T-helper 2 cell treated with Interferon-gamma antibody and Interleukin-4, amounts not matched to agents 100 ng/mL and 5 ng/mL, for 36 hours (primary cell): ENCODE data around the gene MAN1C1. TPM values are rescaled to one million over a fixed set of nuclear protein-coding genes. Genes with fewer than 3 reads are reported as not detected.

Experiments
- intact Hi-C: fragments of 100-400 bp; cut with micrococcal nuclease; formaldehyde crosslinking; loops from one replicate; pipeline ENCODE4 v1.15.1; 2023
- total RNA-seq: library from RNA; stranded (reverse); gene quantifications from 2 replicates; pipeline ENCODE4 v1.2.3, GENCODE V29; 2022

The MAN1C1 gene
- total RNA-seq, 1 donor from 2014 or later, result 12.1 TPM

GRCh38 chr1:25797939-25798338 lies 181.3 kb downstream of the MAN1C1 start:
- intact Hi-C loops, result loop anchor here (2.0 to 5.0 kb wide), 4 partner anchors 23 to 251 kb away; no protein-coding TSS in a partner anchor

- intact Hi-C loops, result loop anchor here (5.0 kb wide), 1 partner anchor 252 kb away; no protein-coding TSS in a partner anchor
These were observed 182.2 kb downstream of the MAN1C1 start for GRCh38 chr1:25798666-25799351.

DNA sequence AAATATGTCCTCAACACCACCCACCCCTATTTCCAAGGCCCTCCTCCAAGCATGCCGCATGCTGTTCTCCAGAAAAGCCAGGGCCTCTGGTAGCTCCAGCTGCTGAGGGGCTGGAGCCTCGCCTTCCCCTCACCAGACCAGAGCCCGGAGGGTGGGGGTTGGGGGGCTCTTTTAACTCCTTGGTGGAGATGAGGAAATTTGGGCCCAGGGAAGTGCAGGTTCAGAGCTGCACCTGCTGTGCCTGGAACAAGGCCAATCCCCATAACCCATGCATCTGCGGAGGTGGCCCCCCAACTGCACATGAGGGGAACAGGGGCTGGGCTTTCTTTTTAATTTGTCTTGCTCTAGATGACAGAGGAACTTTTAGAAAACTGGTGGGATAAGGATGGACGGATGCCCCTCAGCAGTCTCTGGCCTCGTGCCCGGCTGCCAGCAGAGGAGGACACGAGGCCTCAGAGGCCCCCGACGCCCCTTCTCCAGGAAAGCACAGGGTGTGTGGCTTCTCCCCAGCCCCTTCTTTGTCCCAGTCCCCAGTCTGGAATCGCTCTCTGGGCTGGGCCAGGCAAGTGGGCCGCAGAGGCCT lies 182.9 kb downstream of the MAN1C1 start:
- intact Hi-C loops, result loop anchor here (5.0 kb wide), 1 partner anchor 252 kb away; no protein-coding TSS in a partner anchor

DNA sequence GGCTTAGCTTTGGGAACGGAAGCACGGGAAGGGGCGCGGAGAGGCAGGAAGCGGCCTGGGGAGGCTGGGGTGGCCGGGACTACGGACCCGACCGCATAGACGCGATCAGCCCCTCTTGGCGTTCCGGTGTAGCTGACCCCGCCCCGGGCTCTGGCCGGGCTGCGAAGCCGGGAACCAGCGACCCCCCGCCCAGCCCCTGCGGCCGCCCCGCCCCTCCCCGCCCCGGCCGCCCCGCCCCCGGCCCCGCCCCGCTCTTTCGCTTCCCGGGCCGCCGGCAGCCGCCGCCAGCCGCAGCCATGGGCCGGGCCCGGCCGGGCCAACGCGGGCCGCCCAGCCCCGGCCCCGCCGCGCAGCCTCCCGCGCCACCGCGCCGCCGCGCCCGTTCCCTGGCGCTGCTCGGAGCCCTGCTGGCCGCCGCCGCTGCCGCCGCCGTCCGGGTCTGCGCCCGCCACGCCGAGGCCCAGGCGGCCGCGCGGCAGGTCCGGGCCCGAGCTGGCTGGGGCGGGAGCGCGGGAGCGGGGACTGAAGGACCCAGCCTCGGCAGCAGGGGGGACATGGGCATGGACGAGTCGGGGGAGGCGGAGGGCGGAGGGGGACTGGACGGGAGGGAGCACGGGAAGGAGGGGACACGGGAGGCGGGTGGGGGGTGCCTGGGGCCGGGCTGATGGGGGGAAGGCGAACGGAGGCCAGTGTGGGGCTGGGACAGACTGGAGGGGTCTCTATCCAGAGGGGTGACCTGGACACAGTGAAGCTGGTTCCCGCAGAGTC lies 183.5 kb downstream of the MAN1C1 start, which contains the start of gene SELENON:
Gene SELENON, plus strand, starts transcription at position 259 of the 768 bp plus-strand sequence. Its CDS starts 38 bp downstream, at position 297.
- intact Hi-C loops, result loop anchor here (5.0 kb wide), 1 partner anchor 253 kb away; no protein-coding TSS in a partner anchor

GRCh38 chr1:25800703-25801377 lies 184.2 kb downstream of the MAN1C1 start:
- intact Hi-C loops, result no loop called here

- intact Hi-C loops, result no loop called here
These were observed 186.3 kb downstream of the MAN1C1 start for GRCh38 chr1:25802915-25803314.

GRCh38 chr1:25803368-25803767 lies 186.8 kb downstream of the MAN1C1 start:
- intact Hi-C loops, result no loop called here

DNA sequence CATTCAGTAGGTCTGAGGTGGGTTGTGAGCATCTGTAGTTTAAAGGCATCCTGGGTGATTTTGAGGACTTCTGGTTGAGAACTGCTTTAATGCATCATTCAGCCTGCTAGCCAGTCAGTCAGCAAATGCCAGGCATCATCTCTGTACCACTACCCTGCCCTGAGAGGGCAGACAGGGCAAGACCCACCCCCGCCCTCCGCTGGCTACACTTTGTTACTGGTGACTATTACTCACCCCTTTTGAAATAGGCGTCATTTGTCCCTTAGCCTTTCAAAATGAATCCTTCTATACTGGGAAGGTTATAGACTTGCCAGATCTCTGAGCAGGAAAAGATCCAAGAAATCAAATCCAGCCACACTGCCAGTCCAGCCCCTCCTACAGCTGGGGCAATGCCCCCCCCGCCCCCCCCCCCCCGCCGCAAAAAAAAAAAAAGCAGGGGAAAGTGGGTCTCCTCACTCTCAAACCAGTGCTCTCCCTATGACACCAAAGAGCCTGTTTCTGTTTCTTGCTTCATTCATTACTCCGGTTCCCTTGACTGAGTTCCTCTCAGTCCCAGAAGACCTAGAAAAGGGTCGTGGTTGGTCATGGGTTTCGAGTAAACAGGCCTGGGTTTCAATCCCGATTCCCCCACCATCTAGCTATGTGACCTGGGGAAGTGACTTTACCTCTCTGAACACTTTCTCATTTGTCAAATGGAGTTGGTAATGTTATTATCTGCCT lies 187.8 kb downstream of the MAN1C1 start:
- intact Hi-C loops, result no loop called here

DNA sequence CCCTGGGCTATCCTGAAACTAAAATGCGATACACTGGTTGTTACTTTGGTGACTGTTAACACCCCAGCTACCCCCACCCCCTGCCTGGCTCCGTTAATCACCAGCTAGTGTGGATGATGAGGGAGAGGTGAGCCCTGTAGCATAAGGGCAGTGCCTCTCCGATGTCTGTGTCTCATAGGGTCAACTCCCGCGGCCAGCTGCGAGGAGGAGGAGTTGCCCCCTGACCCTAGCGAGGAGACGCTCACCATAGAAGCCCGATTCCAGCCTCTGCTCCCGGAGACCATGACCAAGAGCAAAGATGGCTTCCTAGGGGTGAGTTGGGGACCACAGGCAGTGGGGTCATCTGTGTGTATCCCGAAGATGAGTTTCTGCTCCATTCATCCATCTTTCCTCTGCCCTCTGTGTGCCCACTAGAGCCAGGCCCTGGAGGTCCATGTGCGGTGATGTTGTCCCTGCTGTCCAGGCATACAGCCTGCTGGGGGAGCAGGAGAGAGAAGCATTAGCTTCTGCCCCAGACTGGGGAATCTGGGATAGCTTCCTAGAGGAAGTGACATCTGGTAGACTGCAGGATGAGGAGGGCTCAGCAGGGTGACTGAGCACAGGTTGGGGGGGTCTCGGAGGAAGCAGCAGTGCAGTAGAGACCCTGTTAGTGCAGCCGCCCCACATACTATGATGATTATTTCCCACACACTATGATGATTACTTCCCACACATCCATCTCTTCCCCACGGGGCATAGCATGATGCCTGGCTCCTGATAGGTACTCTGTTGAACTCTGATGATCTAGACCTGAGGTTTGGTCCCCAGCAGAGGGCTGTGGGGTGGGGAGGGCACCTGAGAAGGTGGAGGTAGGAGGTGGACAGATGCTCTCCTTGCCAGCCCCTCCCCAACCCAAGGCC lies 188.6 kb downstream of the MAN1C1 start:
- intact Hi-C loops, result no loop called here

GRCh38 chr1:25805863-25806225 lies 189.3 kb downstream of the MAN1C1 start:
- intact Hi-C loops, result no loop called here

- intact Hi-C loops, result no loop called here
These were observed 189.8 kb downstream of the MAN1C1 start for GRCh38 chr1:25806418-25806817.

GRCh38 chr1:25807480-25808390 lies 191.1 kb downstream of the MAN1C1 start:
- intact Hi-C loops, result no loop called here

- intact Hi-C loops, result no loop called here
These were observed 192.1 kb downstream of the MAN1C1 start for GRCh38 chr1:25808481-25809244.

DNA sequence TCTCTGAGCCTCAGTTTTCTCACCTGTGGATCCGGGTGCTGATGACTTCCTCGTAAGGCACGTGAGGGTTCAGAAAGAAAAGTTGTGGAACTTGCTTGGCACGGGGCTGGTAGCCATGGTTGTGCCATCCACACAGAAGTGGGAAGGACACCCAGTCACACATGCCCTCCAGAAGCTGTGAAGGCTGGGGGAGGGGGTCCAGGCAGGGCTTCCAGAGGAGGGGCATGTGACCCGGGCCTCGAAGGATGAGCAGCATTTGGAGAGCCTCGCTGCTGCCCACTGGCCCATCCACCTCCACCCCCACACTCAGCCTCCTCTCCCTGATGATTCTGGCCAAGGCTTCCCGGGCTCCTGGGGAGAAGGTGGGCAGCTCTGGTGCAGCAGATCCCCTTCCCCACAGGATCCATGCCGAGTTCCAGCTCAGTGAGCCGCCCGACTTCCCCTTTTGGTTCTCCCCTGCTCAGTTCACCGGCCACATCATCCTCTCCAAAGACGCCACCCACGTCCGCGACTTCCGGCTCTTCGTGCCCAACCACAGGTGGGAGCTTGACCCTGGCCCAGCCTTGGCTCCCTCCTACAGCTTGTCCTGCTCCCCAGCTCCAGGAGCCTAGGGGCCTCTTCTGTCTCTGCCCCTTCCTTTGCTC lies 192.8 kb downstream of the MAN1C1 start:
- intact Hi-C loops, result no loop called here

DNA sequence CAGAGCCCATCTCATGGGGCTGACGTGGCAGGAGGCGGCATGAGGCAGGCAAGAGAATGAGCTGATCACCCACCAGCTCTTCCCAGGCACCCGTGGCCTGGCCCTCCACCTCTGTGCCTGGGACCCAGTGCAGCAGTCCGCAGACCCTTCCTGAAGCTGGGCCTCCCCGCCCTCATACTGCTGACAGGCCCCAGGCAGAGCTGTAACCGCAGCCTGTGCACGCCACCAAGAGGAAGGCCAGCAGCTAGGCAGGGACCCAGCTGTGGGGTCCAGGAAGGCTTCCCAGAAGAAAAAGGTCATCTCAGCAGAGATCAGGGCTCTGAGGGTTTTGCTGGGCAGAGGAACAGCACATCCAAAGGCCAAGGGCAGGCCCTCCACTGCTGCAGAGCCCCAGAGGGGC lies 193.3 kb downstream of the MAN1C1 start:
- intact Hi-C loops, result loop anchor here (1.0 kb wide), 1 partner anchor 202 kb away; no protein-coding TSS in a partner anchor

DNA sequence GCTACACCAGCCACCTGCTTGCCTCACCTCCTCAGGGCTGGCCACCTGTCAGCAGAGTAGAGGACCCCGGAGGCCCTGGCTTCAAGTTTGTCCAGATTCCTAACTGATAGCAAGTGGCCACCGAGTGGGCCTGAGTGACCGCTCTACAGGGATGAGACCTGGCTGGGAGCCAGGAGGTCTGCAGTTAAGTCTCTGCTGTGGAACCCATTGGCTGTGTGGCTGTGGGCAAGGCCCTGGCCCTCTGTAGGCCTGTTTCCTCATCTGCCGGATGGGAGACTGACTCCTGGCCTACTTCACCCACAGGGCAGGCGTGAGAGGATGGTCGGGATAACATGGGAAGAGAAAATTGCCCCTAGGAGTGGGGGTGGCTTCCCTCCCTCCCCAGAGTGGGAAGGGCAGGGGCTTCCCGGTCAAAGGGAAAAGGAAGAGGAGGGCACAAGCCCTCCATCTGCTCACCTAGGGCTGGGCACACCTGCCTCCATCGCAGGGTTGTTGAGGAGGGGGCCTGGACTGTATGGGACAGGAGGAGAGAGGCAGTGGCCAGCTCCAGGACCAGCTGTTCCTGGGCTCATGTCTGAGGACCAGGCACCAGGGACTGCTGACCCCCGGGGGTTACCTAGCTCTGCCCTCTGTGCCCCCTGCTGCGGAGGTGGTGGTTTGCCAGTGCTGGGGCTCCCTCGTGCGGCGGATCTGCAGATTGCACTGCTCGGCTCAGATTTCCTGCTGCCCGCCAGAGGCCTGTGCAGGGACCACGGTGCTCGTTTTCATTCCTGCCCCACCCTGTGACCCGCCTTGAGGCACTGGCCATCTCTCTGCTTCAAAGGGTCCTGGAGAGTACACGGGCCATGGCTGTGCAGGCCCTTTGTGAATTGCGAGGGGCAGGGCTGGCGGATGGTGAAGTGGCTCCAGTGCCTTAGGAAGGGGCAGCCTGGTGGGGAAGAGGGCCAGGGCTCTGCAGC lies 194.0 kb downstream of the MAN1C1 start:
- intact Hi-C loops, result loop anchor here (1.0 kb wide), 1 partner anchor 202 kb away; no protein-coding TSS in a partner anchor
